Fibroblast of skin of left biceps (primary cell): Measurements from ENCODE around the gene AOC2.
"Not testable (repeated sequence)": the region's sequence is repeated elsewhere in the genome, so short reads cannot be mapped to it uniquely, and the experiment has no call there.

Source experiments
- DNase-seq, 2 experiments: peaks; one replicate each; pipeline ENCODE4 v3.0.0-alpha.2; 2013; ENCODE audit warnings: low read depth in 2 of 2

AOC2 gene

GRCh38 chr17:42881706-42882105 is 37.3 kb downstream of the AOC2 start:
- not testable (repeated sequence) for DNase-seq

- no peak for DNase-seq
Measured at GRCh38 chr17:42882166-42882565, 37.8 kb downstream of the AOC2 start.

- DNase-seq, result no peak
Measured at GRCh38 chr17:42883802-42884558, 39.6 kb downstream of the AOC2 start.

- not testable (repeated sequence) for DNase-seq
Measured at GRCh38 chr17:42885806-42886205, 41.4 kb downstream of the AOC2 start.

GRCh38 chr17:42886283-42887176 is 42.1 kb downstream of the AOC2 start:
- no peak for DNase-seq

GRCh38 chr17:42889809-42890208 is 45.4 kb downstream of the AOC2 start:
- no peak for DNase-seq

- DNase-seq, result no peak
Measured at GRCh38 chr17:42891539-42892152, 47.3 kb downstream of the AOC2 start.

GRCh38 chr17:42893359-42893758 is 49.0 kb downstream of the AOC2 start:
- DNase-seq, result no peak

GRCh38 chr17:42894283-42895184 is 50.2 kb downstream of the AOC2 start:
- no peak for DNase-seq

- DNase-seq, result peak; percentile 27 to 34
Measured at GRCh38 chr17:42895185-42895555, 50.8 kb downstream of the AOC2 start.

GRCh38 chr17:42898147-42898811 is 53.9 kb downstream of the AOC2 start:
- DNase-seq, result no peak

GRCh38 chr17:42899981-42900380 is 55.6 kb downstream of the AOC2 start:
- not testable (repeated sequence) for DNase-seq
